Adrenal gland (tissue), 12 donors: ENCODE results near the gene BNC2. TPM values are rescaled to one million over a fixed set of nuclear protein-coding genes. Genes with fewer than 3 reads are reported as not detected.

Experiments used
- DNase-seq, 7 donors: peaks; one replicate each; pipeline ENCODE4 v3.0.0-alpha.2; 2019 to 2020
- H3K27ac ChIP-seq, 5 donors: fragments of 200-600 bp; sonication (generic) in 4 of 5; 1 replicate in 3 of 5; 2 replicates in 2 of 5; pipeline versions ENCODE4 v1.5.1 to v1.8.0; 2016 to 2020; ENCODE audit warnings: mild to moderate bottlenecking in 1 of 5
- H3K27me3 ChIP-seq: fragments of 200-600 bp; 2 replicates; pipeline ENCODE4 v1.8.0; 2021
- H3K36me3 ChIP-seq, 2 donors: fragments of 200-600 bp; replicated peaks in 1 of 2; 1 replicate in 1 of 2; 2 replicates in 1 of 2; pipeline versions ENCODE4 v1.5.1 to v1.8.0; 2018 to 2022
- H3K4me1 ChIP-seq, 2 donors: fragments of 200-600 bp; replicated peaks in 1 of 2; 1 replicate in 1 of 2; 2 replicates in 1 of 2; pipeline versions ENCODE4 v1.5.1 to v1.8.0; 2018 to 2021
- H3K4me3 ChIP-seq, 4 donors: fragments of 200-600 bp; sonication (generic) in 3 of 4; one replicate each; pipeline ENCODE4 v1.5.1; 2016 to 2018
- H3K9me3 ChIP-seq, 3 donors: fragments of 200-600 bp; sonication (generic) in 1 of 3; replicated peaks in 1 of 3; 1 replicate in 2 of 3; 2 replicates in 1 of 3; pipeline versions ENCODE4 v1.5.1 to v1.8.0; 2016 to 2021
- POLR2A ChIP-seq, 2 donors: fragments of 450-650 bp; IDR thresholded peaks; one replicate each; pipeline ENCODE4 v1.6.1; 2017; ENCODE audit warnings: antibody characterized with exemption in 2 of 2, mild to moderate bottlenecking in 2 of 2, moderate library complexity in 1 of 2
- WGBS, 4 donors: extraction: QIAGEN DNeasy Blood & Tissue Kit in 2 of 4; methylation state at CpG; one replicate each; pipeline versions ENCODE4 v1.1.5 to v1.1.7; 2013 to 2017; 5-methylcytosine and 5-hydroxymethylcytosine counted together
- intact Hi-C, 2 donors: fragments of 100-400 bp; cut with DNase I; formaldehyde crosslinking; loops; one replicate each; pipeline versions ENCODE4 v1.14.1 to v1.15.0; 2022 to 2023
- polyA plus RNA-seq, 3 donors: library from polyadenylated mRNA; stranded (reverse); fragments of 200-250 nt in 2 of 3; fragments of 350-450 nt in 1 of 3; fragmentation: Illumina TruSeq in 1 of 3; extraction: RNeasy Lipid Tissue Mini Kit (QIAGEN cat#74804) in 1 of 3; gene quantifications; one replicate each; pipeline ENCODE4 v1.2.3, GENCODE V29; 2013 to 2014
- total RNA-seq, 9 donors: library from RNA; depleted of rRNA in 4 of 9; stranded (reverse); fragments of >200 nt in 4 of 9; fragments of 120-200 nt in 1 of 9; fragmentation: NEBNext Ultra II Directional in 1 of 9; extraction: Animal tissue kit (Norgen Biotek cat#: 25700) in 1 of 9; gene quantifications; one replicate each; pipeline versions ENCODE4 v1.1.0 to v1.2.4, GENCODE V29; 2013 to 2023
- TF ChIP-seq, protein P1 (sequence below), 6 experiments: fragments of 450-650 bp in 4 of 6; fragments of 200-600 bp in 2 of 6; sonication (generic) in 1 of 6; IDR thresholded peaks; 1 replicate in 5 of 6; 2 replicates in 1 of 6; pipeline versions ENCODE4 v1.5.1 to v1.8.0; 2016 to 2021; ENCODE audit warnings: antibody characterized with exemption in 6 of 6, mild to moderate bottlenecking in 2 of 6, moderate library complexity in 1 of 6
- donor health status: healthy with polysubstance abuse.
- donor health status: Bipolar disorder and iron deficiency.
- donor health status: DM: yes; HTN: yes; CAD: no.
- donor health status: DM: no; HTN: no; CAD: no.
- donor health status: DM: no; HTN: no; CAD: no.
- donor health status: DM: yes; HTN: yes; CAD: no.

The BNC2 gene
- total and polyA plus RNA-seq, 12 donors = 1.1 to 11.1 (median 5.0) TPM

DNA sequence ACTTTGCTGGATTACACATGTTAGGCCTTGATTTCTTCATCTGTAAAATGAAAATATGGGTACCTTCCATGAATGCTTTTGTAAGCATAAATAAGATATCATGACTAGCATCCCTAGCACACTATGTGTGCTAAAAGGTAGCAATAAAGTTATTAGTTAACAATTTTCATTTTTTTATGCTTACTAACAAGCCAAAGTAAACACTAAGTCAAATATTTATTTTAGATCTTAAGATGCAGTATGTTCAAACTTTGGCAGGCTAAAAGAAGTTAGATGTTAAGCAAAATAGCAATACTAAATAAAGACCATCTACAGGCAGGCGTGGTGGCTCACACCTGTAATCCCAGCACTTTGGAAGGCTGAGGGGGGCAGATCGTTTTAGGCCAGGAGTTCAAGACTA, 169.1 kb downstream of the BNC2 start:
- no peaks in the 10 kb centered on the region for H3K27me3 ChIP-seq
- intact Hi-C loops = no loop called here
- DNase-seq = no peak
- H3K36me3 ChIP-seq = no peaks in the 10 kb centered on the region
- peaks cover 11 to 18% of the 10 kb centered on the region in 2 donors for H3K4me1 ChIP-seq
- H3K9me3 ChIP-seq = no peaks in the 10 kb centered on the region
- H3K27ac ChIP-seq = no peak overlapping the region
- H3K4me3 ChIP-seq = no peak overlapping the region
- TF ChIP-seq POLR2A (IDR thresholded peaks at IDR 0.05) = no peak
- TF ChIP-seq, protein P1, sequence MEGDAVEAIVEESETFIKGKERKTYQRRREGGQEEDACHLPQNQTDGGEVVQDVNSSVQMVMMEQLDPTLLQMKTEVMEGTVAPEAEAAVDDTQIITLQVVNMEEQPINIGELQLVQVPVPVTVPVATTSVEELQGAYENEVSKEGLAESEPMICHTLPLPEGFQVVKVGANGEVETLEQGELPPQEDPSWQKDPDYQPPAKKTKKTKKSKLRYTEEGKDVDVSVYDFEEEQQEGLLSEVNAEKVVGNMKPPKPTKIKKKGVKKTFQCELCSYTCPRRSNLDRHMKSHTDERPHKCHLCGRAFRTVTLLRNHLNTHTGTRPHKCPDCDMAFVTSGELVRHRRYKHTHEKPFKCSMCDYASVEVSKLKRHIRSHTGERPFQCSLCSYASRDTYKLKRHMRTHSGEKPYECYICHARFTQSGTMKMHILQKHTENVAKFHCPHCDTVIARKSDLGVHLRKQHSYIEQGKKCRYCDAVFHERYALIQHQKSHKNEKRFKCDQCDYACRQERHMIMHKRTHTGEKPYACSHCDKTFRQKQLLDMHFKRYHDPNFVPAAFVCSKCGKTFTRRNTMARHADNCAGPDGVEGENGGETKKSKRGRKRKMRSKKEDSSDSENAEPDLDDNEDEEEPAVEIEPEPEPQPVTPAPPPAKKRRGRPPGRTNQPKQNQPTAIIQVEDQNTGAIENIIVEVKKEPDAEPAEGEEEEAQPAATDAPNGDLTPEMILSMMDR (IDR thresholded peaks at IDR 0.05) = no peak
- 39 to 61% (median 50%) methylated on average over 2 of the region's 2 CpGs for WGBS, 4 donors

DNA sequence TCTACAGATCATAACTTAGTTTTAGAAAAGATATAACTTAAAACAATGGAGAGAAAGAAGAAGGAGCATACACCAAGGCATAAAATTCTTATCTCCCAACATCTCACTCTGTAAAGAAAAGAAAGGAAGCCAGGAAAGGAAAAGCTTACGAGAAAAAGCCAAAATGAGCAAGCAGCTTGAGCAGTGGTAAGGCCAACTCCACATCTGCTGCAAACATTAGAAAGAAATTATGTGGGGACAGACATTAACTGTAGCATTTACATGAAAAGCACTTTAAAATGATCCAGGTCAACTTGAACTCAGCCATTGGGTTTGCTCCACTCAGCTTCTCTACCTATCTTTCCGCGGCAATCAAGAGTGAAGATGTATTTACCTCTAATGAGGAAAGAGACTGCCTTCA, 176.9 kb downstream of the BNC2 start:
- H3K27ac ChIP-seq = no peak overlapping the region
- no peaks in the 10 kb centered on the region for H3K9me3 ChIP-seq
- no peaks in the 10 kb centered on the region for H3K36me3 ChIP-seq
- WGBS, 4 donors = 84 to 89% (median 86%) methylated on average over 3 of the region's 3 CpGs
- no peak for TF ChIP-seq POLR2A (IDR thresholded peaks at IDR 0.05)
- TF ChIP-seq, protein P1 (IDR thresholded peaks at IDR 0.05) = no peak
- peaks cover 3 to 8% of the 10 kb centered on the region in 2 donors for H3K4me1 ChIP-seq
- DNase-seq = no peak
- intact Hi-C loops = no loop called here
- no peak overlapping the region for H3K4me3 ChIP-seq
- H3K27me3 ChIP-seq = no peaks in the 10 kb centered on the region

DNA sequence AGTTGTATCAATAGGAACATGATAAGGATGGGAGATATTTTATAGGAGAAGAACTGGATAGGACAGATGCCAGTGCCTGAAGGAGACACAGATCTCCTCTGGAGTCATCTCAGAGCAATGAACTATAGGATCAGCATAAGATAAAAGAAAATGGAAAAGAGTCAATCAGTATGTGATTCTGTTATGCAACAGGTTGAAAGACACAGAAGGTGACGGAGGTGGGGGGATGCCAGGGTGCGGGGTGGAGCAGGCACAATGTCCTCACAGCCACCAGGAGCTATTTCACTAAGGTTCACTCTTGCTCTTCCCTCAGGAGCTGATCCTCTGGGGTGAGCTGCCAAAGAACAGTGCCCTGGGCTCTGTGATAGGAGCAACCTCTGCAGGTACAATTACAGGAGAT, 179.8 kb downstream of the BNC2 start:
- Histone ChIP-seq H3K36me3 (no peaks in the 10 kb centered on the region), H3K27ac (no peak overlapping the region), H3K27me3 (no peaks in the 10 kb centered on the region), H3K4me3 (no peak overlapping the region), H3K4me1 (peaks cover 3 to 8% of the 10 kb centered on the region in 2 donors), H3K9me3 (no peaks in the 10 kb centered on the region)
- TF ChIP-seq, protein P1 (IDR thresholded peaks at IDR 0.05) = no peak
- no peak for TF ChIP-seq POLR2A (IDR thresholded peaks at IDR 0.05)
- WGBS, 4 donors = 85 to 94% (median 91%) methylated on average over 2 of the region's 2 CpGs
- intact Hi-C loops = no loop called here
- no peak for DNase-seq

DNA sequence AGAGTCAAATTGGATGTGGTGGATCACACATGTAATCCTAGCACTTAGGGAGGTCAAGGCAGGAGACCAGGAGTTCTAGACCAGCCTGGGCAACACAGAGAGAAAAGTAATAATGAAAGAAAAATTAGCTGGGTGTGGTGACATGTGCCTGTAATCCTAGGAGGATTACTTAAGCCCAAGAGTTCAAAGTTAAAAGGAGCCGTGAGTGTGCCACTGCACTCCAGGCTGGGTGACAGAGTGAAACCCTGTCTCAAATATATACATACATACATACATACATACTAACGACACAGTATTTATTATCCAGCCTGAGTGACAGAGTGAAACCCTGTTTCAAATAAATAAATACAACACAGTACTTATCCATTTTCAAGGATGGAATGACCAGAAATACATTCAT, 180.3 kb downstream of the BNC2 start:
- intact Hi-C loops = no loop called here
- Histone ChIP-seq H3K36me3 (no peaks in the 10 kb centered on the region), H3K4me3 (no peak overlapping the region), H3K9me3 (no peaks in the 10 kb centered on the region), H3K4me1 (peaks cover 3 to 8% of the 10 kb centered on the region in 2 donors), H3K27ac (no peak overlapping the region), H3K27me3 (no peaks in the 10 kb centered on the region)
- TF ChIP-seq, protein P1 (IDR thresholded peaks at IDR 0.05) = no peak
- 78 to 87% (median 81%) methylated on average over 2 of the region's 2 CpGs for WGBS, 4 donors
- DNase-seq = no peak
